Islet precursor cell (in vitro differentiated cells): ENCODE measurements around the gene TXNDC2.
"Not testable (repeated sequence)": the region's sequence is repeated elsewhere in the genome, so short reads cannot be mapped to it uniquely, and the experiment has no call there.

Source experiments
- DNase-seq: peaks from one replicate; pipeline ENCODE4 v3.0.0-alpha.2; 2018

The TXNDC2 gene

DNA sequence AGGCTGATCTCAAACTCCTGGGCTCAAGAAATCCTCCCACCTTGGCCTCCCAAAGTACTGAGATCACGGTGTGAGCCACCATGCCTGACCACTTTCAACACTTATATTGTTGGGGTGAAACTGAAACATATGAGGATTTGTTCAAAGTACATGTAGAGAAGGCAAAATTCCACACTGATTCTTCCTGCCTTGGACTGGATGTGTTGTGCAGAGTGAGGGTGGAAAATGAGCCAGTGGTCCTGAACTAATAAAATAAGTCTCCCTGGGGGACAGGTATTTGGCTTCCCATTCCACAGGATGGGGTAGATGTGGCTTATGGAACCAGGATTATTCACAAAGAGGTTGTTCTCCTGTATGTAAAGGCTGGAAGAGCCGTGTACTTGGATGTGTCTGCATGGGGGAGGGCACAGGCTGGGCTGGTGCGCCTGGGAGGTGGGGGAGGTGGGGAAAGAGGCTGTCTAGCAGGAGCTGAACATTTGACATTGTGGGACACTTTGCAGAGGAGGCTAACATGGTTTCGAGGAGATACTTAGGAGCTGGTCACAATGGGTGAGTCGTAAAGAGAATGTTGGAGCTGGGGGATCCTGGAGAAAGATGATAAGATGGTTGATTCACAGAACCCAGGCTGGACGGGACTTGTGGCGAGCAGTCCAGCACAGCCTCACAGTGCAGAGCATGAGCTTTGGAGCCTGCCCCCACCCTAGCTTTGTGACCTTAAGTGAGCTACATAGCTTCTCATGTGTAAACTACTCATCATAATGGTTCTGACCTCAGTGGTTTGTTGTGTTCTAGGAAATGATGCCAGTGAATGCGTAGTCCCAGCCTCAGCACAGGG lies at the start of gene TXNDC2:
TXNDC2 (plus strand) TSS at position 804 of the 835 bp plus-strand sequence. CDS start 708 bp downstream, outside the sequence.
- no peak for DNase-seq

DNA sequence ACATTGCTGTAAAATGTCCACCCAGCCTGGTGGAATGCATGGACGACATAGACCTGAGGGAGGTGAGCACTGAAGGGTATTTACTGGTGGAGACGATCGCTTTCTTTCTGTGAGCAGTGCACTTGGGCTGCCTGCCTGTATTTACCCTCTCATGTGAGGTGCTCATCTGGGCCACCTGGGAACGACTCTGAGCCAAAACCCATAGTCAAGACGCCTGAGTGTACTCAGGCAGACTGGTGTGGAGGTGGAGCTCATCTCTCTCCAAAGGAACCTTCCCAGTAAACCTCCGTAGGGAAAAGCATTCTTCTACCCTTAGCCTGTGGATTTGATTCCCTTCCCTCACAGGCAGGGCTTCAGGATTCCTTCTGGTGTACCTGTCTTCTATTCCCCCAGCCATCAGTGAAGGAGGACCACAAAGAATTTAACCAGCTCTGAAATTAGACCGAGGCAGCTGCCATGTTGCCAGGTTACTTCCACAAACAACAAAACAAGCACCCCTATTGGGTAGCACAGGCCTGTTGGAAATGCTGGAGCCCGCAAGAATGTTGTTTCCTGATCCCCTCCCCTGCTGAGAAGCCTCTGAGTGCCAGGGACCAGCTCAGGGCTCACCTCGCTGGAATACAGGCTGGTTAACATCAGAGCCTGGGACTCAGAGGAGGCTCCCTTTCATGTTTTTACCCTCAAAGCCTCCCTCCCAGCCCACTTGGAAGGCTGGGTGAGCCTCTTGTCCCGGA lies 47.5 kb upstream of the TXNDC2 start:
- DNase-seq: peak; percentile 81

DNA sequence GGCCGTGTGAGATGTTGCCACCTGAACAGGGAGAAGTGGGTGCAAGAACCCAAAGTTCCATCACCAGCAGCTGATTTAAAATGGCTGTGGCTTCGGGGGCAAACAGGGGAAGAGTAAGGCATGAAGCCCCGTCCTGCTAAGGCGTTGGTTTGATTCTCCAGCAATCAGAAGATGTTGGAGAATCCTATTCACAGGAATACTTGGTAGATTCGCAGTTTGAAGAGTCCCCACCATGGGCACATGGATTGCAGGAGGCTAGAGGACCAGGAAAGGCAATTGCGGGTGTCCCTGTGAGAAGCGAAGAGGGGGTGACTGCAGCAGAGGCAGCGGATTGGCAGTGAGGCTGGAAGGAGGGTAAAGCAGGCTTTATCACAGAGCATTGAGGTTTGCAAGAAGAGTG lies 46.6 kb upstream of the TXNDC2 start:
- no peak for DNase-seq

DNA sequence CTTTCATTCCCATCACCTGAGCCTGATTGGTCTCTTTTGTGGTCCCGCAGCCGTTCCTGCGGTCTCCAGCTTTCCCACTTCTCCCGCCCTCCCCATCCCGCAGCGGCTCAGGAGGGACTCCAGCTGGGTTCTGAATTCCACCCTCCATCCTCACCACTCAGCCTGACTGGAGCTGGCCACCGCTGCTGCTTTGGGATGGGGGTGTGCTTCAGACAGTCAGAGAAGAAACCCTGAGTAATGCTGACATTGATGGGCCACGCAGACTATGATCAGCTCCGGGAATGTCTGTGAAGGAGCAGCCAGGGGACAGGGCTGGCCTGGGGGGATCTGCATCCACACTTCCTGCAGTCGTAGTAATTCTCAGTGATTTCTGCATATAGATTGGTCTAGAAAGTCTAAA lies 45.9 kb upstream of the TXNDC2 start:
- peak; percentile 59 for DNase-seq

DNA sequence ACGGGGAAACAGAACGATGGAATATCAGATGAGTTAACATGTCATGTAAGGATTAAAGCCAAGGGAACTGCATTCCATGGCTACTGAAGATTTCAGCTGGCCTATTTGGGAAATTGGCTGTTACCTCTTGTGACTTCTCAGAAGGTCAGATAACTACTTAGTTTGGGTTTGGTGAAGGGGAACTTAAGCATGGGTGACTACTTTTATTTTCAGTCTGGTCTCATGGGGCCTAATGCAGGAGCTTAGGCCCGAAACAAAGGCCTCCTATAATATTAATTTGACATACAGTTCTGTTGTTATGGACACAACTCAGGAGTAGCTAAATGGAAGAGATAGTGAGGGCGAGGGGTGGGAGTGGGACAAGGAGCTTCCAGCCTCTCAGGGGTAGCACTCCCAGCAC lies 44.0 kb upstream of the TXNDC2 start:
- no peak for DNase-seq

DNA sequence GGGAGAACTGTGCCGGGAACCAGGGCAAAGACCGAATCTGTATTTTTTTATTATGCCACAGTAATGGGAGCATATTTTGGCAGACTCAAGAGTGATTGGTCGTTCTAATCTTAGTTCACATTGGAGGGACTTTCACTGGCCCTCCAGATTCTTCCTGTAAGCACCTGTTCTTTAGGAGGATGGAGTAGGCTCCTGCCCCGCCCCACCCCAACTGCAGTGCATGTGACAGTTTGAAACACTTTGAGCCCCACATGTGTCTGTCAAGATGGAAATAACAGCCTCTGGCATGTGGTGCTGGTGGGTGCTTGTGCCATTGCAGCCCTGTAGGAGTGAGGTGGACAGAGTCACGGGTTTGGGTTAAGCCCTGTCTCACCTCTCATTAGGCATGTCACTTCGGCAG lies 43.3 kb upstream of the TXNDC2 start:
- no peak for DNase-seq

DNA sequence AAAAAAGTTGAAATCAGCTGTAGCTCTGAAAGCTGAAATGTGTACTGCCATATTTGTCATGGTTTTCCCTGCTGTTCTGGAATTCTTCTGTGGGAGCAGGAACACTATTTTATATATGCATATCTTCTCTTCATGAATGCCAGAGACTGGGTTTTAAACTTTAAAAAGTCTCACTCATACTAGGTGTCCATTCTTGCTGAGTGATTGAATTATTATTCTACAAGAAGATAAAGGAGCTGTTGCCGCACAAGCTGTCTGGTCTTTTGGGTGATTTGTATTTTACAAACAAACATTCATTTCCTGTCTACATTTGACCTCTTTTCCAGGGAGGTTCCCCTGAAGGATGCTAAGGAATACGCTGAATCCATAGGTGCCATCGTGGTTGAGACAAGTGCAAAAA lies 40.5 kb upstream of the TXNDC2 start:
- no peak for DNase-seq

DNA sequence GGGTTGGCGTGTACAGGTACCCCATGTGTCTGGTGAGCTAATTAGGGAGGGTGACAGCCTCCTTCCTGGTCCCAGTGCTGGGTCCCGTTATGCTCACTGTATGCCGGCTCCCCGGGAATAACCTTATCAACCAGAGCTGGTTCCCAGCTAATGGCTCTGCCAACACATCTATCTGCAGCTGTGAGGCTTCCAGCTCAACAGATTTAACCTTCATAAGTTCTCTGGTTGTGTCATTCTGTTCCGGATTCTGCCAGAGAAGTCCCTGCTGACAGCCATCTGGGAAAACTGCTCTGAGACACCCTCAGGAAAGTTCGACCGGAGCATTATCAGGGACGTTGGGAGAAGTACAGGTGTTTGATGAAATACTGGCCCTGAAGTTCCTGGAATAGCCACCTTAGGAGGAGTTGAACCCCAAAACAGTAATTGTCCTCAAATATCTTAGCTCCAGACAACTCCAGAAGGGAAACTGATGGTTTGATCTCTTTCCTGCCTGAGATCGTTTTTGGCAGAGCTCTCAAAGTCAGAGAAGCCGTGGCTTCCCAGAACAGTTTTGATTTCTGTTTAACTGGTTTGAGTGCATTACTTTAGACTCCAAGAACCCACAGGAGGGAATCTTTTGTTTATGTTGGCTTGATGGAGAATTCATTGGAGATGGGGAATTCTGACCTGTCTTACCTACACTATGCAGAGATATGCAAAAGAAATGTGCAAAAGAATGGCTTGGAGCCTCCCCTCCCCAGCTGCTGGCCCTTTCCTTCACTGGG lies 39.4 kb upstream of the TXNDC2 start:
- DNase-seq: no peak

DNA sequence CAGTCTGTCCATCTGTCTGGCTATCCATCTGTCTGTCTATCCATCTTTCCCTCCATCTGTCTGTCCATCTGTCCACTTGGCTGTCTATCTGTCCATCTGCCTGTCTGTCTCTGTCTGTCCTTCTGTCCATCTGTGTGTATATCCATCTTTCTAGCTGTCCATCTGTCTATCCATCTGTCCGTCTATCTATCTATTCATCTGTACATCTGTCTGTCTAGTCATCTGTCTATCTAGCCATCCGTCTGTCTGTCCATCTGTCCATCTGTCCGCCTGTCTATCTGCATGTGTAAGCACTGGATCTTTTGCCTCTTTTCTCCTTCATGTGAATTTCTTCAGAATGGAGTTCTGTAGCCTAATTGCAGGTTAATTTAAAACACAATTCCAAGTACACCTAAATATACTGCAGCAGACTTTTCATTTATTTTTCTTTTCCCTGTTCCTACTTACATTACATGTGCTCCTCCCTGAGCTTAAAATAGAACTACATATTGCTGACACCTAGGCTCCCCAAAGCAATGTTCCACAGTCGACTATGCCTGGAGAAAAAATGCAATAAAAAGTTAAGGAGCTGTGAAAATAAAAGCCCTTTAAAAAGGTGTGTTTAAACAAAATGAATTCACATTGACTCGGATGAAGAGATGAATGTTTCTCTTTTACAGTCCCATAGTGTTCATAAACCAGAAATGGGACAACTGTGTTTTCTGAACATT lies 37.4 kb upstream of the TXNDC2 start:
- no peak for DNase-seq

DNA sequence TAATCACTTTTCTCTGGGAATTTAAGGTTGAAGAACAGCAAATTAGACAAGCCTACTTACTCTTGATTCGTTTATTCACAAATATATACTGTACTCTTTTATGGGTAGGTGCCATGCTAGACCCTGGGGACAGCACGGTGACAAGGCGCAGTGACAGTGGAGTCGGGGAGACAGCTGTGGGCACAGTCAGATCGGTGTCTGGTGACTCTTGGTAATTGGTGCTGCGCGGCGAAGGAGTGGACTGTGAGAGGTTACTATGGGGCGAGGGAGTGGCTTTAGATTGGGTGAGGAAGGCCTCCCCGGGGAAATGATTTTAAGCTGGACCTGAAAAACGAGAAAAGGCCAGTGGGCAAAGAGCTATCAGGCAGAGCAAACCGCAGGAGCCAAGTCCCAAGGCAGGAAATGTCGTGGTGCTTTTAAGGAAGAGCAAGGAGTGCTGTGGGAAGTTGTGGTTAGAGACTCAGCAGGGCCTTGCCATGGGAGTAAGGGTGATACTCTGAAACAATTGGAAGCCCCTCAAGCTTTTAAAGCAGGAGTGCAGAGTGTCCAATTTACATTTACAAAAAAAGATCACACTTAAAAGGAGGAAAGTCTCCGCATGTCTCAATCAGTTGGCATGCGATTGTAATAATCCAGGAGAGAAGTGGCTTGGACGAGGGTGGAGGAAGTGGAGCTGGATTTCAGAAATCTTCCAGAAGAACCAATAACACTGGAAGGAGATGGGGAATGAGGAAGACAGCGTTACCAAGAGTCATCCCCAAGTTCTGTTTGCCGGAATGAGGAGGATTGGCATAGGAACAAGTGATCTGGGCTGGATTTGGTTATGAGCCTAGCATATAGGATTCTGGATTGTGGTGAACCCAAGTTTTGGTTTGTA lies 36.1 kb upstream of the TXNDC2 start:
- no peak for DNase-seq

DNA sequence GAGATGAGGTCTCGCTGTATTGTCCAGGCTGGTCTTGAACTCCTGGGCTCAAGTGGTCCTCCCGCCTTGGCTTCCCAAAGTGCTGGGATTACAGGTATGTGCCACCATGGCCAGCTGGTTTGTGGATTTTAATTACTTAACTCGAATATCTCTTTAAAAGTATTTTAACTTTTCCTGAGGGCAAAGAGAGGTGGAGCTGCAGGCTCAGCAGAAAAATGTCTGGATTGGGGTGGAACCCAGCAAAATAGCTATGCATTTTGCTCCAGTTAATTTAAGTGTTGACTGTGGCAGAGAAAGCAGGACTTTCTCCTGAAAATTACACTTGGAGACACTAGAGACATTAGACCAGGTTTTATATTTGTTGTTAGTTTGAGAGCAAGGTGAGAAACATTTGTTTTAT lies 35.5 kb upstream of the TXNDC2 start:
- DNase-seq: no peak

DNA sequence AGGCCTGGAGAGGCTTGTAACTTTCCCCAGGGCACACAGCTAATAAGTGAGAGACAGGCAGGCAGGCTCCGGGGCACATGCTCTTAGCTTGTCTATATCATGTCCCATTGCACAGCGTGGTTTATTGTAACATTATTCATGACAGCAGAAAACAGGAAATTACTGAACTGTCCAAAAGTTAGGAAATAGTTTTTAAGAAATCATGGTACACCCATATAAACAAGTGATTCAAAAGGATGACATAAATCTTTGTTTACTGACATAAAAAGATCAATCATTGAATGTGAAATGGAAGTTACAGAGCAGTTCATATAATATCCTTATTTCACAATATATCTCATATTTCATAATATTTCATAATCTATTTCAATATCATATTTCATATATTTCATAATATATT lies 34.3 kb upstream of the TXNDC2 start:
- no peak for DNase-seq

DNA sequence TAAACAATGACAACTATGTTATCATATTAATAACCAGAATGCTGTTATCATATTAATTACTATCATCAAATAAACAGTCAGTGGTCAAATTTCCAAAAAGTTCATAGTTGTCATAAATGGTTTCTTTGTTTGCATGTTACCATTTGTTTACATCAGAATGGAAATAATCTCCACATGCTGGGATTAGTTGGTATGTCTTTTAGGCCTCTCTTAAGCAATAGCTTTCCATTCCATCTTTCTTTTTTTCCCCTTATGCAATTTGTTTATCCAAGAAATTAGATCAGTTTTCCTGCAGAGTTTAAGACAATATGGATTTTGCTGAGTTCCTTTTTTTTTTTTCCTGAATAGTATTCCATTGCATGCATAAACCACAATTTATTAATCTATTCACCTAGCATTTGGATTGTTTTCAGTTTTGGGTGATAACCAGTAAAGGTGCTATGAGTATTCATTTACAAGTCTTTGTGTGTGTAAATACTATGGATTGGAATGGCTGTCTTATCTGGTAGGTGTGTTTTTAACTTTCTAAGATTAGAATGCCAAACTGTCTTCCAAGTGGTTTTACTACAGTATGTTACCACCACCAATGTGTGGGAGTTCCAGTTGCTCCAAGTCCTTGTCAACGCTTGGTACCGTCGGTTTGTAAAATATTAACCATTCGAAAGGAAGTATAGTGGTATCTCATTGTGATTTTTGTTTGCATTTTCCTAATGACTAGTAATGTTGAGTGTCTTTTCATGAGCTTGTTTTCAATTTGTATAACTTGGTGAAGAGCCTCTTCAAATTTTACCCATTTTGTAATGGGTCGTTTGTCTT lies 33.3 kb upstream of the TXNDC2 start:
- DNase-seq: no peak

DNA sequence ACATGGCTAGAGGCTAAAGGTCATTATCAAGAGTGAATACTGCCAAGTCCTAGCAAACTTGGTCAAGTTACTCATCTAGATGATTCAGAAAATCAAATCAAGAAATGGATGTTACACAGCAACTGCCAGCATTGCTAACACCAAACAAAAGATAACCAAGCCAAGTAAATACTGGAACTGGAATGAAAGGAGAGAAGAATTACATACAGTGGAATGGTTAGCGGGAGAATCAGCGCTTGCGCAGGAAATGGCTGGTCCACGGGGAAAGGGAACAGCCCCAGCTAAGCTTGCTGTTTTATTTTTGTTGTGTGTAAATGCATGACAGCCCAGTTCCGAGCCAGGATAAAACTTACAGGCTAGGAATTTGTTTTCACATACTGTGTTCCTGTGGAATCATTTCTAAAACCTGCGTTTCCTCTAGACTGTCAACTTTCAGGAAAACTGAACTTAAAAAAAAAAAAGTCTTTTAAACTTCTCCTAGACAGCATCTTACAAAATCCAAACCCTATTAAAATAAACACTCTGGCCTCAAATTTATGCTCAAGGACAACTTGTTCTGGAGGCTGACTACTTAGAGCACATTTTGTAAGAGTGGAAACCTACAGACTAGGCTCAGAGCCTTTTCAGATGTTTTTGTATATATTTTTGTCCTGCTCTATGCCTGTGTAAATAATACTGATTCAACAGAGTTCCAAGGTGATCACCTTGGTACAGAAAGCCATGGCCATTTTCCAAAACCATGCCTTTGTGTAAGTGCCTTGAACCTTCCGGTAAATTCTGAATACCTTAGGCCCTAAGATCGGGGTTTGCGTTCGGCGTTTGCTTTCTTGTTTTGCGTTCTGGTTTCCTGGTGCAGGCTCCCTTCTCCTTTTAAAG lies 30.7 kb upstream of the TXNDC2 start:
- DNase-seq: no peak

DNA sequence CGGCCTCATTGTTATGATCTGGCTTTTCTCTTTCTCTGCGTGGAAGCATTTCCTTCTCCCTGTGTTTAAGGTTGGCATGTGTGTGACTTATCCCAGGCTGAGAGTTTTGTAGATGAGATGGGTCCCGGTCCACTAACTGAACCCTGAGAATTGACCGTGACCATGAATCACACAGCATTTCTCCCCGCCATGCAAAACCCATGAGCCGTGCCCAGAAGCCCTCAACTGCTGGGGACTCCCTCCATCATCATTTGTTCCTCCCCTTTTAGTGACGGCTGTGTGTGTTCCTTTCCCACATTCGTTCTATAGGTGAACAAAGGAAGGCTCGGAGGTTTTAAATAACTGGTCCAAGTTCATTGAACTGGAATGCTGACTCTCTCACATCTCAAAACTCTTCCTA lies 30.1 kb upstream of the TXNDC2 start:
- no peak for DNase-seq

DNA sequence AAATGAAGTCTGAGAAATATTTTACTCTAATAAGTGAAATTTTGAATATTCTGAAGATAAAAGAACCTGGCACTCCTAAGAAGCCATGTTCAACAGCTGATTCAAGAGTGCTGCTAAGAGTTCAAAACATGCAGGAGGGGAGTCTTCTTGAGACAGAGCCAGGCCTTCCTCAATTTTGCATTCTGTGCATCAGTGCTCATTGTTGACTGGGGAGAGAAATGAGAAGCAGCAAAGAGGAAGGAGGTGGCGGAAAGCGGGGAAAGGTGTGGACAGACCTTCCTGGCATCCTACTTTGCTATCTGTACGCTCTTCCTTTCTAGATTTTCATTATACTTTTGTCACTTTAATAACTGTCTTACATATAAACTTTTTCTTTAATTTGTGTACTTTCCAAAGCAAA lies 29.7 kb upstream of the TXNDC2 start:
- no peak for DNase-seq

DNA sequence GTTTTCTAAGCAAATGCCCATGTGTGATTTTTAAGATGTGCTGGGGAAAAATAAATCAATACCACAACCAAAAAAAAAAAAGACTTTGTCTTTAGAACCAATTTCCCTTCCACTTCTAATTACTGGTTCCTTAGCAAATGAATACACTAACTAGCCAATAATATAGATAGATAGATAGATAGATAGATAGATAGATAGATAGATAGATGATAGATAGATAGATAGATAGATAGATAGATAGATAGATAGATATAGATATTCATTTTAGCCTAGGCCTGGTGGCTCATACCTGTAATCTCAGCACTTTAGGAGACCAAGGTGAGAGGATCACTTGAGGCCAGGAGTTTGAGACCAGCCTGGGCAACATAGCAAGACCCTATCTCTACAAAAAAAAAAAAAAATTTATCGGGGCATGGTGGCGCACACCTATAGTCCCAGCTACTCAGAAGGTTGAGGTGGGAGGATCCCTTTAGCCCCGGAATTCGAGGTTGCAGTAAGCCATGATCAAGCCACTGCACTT lies 28.2 kb upstream of the TXNDC2 start:
- DNase-seq: not testable (repeated sequence)

DNA sequence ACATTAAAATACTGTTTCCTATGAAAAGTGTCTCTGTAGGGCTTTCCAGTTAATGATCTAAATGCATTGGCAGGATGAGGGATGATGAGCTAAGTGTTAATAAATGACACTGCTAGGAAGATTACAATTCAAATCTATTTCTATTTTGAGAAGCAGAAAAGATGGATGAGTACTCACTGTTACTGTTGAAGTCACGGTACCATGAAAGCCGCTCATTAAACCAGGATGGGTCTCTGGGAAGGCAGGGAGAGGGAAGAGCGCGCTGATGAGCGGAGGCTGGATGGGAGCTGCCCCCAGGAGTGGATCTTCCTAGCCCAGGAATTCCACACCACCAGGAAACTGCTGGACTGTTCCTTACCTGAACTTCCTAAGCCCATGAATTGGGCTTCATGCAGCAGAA lies 27.1 kb upstream of the TXNDC2 start:
- DNase-seq: no peak

DNA sequence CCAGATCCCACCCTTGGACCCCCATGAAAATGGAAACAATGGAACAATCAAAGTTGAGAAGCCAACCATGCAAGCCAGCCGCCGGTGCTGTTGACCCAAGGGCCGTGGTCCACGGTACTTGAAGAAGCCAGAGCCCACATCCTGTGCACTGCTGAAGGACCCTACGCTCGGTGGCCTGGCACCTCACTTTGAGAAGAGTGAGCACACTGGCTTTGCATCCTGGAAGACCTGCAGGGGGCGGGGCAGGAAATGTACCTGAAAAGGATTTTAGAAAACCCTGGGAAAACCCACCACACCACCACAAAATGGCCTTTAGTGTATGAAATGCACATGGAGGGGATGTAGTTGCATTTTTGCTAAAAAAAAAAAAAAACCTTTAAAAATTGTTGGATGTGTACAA lies 26.5 kb upstream of the TXNDC2 start:
- no peak for DNase-seq

DNA sequence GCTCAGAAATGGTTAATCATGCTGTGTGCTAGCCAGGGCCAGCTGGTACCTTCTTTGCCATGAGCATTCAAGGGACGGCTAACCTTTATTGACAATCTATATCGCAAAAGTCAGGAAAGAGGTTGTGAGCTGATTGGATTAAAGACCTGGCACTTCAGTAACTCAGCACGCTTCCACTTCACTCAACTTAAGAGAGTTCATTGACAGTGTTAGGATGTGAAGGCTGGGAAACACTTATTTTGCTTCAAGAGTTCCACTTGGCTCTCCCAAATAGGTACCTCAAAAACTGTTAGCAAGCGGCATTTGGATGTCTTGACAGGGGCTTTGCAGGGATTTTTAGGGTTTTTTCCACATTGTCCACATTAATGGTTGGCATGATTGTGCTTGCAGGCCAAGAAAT lies 25.1 kb upstream of the TXNDC2 start:
- no peak for DNase-seq
